HL-60 (cell line): ENCODE data around the gene TOR1AIP1.

ENCODE experiments used
- DNase-seq, 2 experiments: peaks; one replicate each; pipeline ENCODE4 v3.0.0-alpha.2; 2010 to 2020; ENCODE audit warnings: low read depth in 1 of 2, low spot score in 1 of 2
- H3K27ac ChIP-seq: fragments of 250-450 bp; sonication (Bioruptor Pico); replicated peaks from 2 replicates; pipeline ENCODE4 v1.5.1; 2020; ENCODE audit warnings: mild to moderate bottlenecking, moderate library complexity
- H3K27me3 ChIP-seq: fragments of 250-450 bp; sonication (Bioruptor Pico); 2 replicates; pipeline ENCODE4 v1.5.1; 2021; ENCODE audit warnings: mild to moderate bottlenecking, moderate library complexity; ENCODE audit not compliant: insufficient read depth, poor library complexity, severe bottlenecking
- H3K4me3 ChIP-seq: replicated peaks from 2 replicates; pipeline ENCODE4 v1.5.1; 2011; ENCODE audit warnings: mild to moderate bottlenecking, control low read depth, low read length; ENCODE audit not compliant: insufficient read depth
- GABPA ChIP-seq: IDR thresholded peaks from 2 replicates; pipeline ENCODE4 v1.6.1; 2012; ENCODE audit warnings: low read depth
- POLR2AphosphoS5 ChIP-seq: IDR thresholded peaks from 2 replicates; pipeline ENCODE4 v1.6.1; 2012; ENCODE audit warnings: low read depth
- SPI1 ChIP-seq: IDR thresholded peaks from 2 replicates; pipeline ENCODE4 v1.6.1; 2012; ENCODE audit warnings: low read depth, mild to moderate bottlenecking, borderline replicate concordance
- TF ChIP-seq, protein P1 (sequence below): IDR thresholded peaks from one replicate; pipeline ENCODE4 v1.5.1; 2011; ENCODE audit warnings: low read length, control low read depth, inconsistent platforms; ENCODE audit not compliant: insufficient read depth
- TF ChIP-seq, protein P2 (sequence below): IDR thresholded peaks from 2 replicates; pipeline ENCODE4 v1.6.1; 2012; ENCODE audit warnings: low read depth; ENCODE audit not compliant: insufficient replicate concordance

TOR1AIP1 gene

GRCh38 chr1:179930867-179931266 is 48.8 kb downstream of the TOR1AIP1 start:
- H3K27me3 ChIP-seq, result no peaks in the 10 kb centered on the region
- H3K27ac ChIP-seq, result no peak overlapping the region
- TF ChIP-seq, protein P1, sequence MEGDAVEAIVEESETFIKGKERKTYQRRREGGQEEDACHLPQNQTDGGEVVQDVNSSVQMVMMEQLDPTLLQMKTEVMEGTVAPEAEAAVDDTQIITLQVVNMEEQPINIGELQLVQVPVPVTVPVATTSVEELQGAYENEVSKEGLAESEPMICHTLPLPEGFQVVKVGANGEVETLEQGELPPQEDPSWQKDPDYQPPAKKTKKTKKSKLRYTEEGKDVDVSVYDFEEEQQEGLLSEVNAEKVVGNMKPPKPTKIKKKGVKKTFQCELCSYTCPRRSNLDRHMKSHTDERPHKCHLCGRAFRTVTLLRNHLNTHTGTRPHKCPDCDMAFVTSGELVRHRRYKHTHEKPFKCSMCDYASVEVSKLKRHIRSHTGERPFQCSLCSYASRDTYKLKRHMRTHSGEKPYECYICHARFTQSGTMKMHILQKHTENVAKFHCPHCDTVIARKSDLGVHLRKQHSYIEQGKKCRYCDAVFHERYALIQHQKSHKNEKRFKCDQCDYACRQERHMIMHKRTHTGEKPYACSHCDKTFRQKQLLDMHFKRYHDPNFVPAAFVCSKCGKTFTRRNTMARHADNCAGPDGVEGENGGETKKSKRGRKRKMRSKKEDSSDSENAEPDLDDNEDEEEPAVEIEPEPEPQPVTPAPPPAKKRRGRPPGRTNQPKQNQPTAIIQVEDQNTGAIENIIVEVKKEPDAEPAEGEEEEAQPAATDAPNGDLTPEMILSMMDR, result no peak
- no peak for TF ChIP-seq POLR2AphosphoS5
- TF ChIP-seq, protein P2, sequence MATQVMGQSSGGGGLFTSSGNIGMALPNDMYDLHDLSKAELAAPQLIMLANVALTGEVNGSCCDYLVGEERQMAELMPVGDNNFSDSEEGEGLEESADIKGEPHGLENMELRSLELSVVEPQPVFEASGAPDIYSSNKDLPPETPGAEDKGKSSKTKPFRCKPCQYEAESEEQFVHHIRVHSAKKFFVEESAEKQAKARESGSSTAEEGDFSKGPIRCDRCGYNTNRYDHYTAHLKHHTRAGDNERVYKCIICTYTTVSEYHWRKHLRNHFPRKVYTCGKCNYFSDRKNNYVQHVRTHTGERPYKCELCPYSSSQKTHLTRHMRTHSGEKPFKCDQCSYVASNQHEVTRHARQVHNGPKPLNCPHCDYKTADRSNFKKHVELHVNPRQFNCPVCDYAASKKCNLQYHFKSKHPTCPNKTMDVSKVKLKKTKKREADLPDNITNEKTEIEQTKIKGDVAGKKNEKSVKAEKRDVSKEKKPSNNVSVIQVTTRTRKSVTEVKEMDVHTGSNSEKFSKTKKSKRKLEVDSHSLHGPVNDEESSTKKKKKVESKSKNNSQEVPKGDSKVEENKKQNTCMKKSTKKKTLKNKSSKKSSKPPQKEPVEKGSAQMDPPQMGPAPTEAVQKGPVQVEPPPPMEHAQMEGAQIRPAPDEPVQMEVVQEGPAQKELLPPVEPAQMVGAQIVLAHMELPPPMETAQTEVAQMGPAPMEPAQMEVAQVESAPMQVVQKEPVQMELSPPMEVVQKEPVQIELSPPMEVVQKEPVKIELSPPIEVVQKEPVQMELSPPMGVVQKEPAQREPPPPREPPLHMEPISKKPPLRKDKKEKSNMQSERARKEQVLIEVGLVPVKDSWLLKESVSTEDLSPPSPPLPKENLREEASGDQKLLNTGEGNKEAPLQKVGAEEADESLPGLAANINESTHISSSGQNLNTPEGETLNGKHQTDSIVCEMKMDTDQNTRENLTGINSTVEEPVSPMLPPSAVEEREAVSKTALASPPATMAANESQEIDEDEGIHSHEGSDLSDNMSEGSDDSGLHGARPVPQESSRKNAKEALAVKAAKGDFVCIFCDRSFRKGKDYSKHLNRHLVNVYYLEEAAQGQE, result no peak
- no peak overlapping the region for H3K4me3 ChIP-seq
- no peak for DNase-seq

GRCh38 chr1:179933219-179933618 is 51.1 kb downstream of the TOR1AIP1 start:
- no peak for DNase-seq
- Histone ChIP-seq H3K27ac (no peak overlapping the region), H3K4me3 (no peak overlapping the region), H3K27me3 (no peaks in the 10 kb centered on the region)
- TF ChIP-seq SPI1 (no peak), POLR2AphosphoS5 (no peak), GABPA (no peak)
- TF ChIP-seq, protein P2, result no peak
- TF ChIP-seq, protein P1, result no peak

DNA sequence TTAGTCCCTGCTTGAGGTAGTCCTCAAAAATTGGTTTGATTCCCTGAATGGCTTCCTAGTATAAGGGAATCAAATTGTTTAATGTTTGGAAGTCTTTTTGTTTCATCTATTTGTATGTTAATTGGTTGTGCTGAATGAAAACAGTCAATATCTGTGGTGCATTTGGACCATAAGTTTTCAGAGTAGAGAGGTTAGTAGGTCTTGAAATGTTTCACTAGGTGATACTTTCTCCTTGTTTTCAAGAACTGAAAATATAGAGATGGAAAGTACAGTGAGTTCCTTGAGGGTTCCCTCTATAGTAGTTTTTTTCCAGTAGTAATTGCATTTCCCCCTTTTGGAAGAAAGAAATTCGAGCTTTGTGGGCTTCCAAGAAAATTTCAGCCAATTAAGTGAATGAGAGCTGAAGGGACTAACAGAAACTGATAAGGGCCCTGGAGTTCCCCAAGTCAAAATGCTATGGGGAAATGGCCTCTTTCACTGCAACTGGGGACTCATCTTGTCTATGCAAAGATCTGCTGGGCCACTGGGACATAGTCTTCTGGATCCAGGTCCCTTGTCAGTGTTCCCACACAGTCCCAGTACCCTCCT is 53.9 kb downstream of the TOR1AIP1 start:
- no peak overlapping the region for H3K4me3 ChIP-seq
- no peak overlapping the region for H3K27ac ChIP-seq
- no peaks in the 10 kb centered on the region for H3K27me3 ChIP-seq
- DNase-seq, result no peak
- TF ChIP-seq POLR2AphosphoS5 (no peak), SPI1 (no peak), GABPA (no peak)
- TF ChIP-seq, protein P2, result no peak
- TF ChIP-seq, protein P1, result no peak
